NOMO-1 (cell line): ENCODE results near the gene NIPAL4.
"Not testable (repeated sequence)": the region's sequence is repeated elsewhere in the genome, so short reads cannot be mapped to it uniquely, and the experiment has no call there.

Source experiments
- DNase-seq, 2 experiments: peaks; one replicate each; lab custom pipeline; 2025; ENCODE audit not compliant: unreplicated experiment in 2 of 2; lab: John Stamatoyannopoulos, UW

NIPAL4 gene

GRCh38 chr5:157481666-157482065 is 21.7 kb downstream of the NIPAL4 start:
- no peak for DNase-seq

GRCh38 chr5:157482702-157483101 is 22.7 kb downstream of the NIPAL4 start:
- not testable (repeated sequence) for DNase-seq

GRCh38 chr5:157484768-157485167 is 24.8 kb downstream of the NIPAL4 start:
- DNase-seq = peak; percentile 66 to 81

- DNase-seq = no peak
Measured at GRCh38 chr5:157485340-157485739, 25.3 kb downstream of the NIPAL4 start.

GRCh38 chr5:157485811-157486210 is 25.8 kb downstream of the NIPAL4 start:
- DNase-seq = no peak

GRCh38 chr5:157486221-157486681 is 26.2 kb downstream of the NIPAL4 start:
- DNase-seq = no peak

GRCh38 chr5:157486861-157487260 is 26.8 kb downstream of the NIPAL4 start:
- DNase-seq = no peak

- DNase-seq = no peak
Measured at GRCh38 chr5:157487358-157487757, 27.3 kb downstream of the NIPAL4 start.

- DNase-seq = no peak
Measured at GRCh38 chr5:157491471-157491995, 31.5 kb downstream of the NIPAL4 start.

- DNase-seq = no peak
Measured at GRCh38 chr5:157492886-157493285, 32.9 kb downstream of the NIPAL4 start.

- DNase-seq = peak; percentile 87 to 90
Measured at GRCh38 chr5:157494178-157494832, 34.3 kb downstream of the NIPAL4 start.

GRCh38 chr5:157496864-157497263 is 36.9 kb downstream of the NIPAL4 start:
- no peak for DNase-seq

GRCh38 chr5:157497875-157498611 is 38.0 kb downstream of the NIPAL4 start:
- no peak for DNase-seq

- DNase-seq = peak; percentile 71 to 90
Measured at GRCh38 chr5:157502143-157502647, 42.2 kb downstream of the NIPAL4 start.

- DNase-seq = no peak
Measured at GRCh38 chr5:157504053-157504452, 44.0 kb downstream of the NIPAL4 start.

- no peak for DNase-seq
Measured at GRCh38 chr5:157505496-157505895, 45.5 kb downstream of the NIPAL4 start.

- no peak for DNase-seq
Measured at GRCh38 chr5:157506066-157506590, 46.1 kb downstream of the NIPAL4 start.

- DNase-seq = no peak
Measured at GRCh38 chr5:157506981-157507780, 47.2 kb downstream of the NIPAL4 start.

GRCh38 chr5:157509093-157509492 is 49.1 kb downstream of the NIPAL4 start:
- no peak for DNase-seq

- DNase-seq = no peak
Measured at GRCh38 chr5:157509587-157509986, 49.6 kb downstream of the NIPAL4 start.

GRCh38 chr5:157510682-157511081 is 50.7 kb downstream of the NIPAL4 start:
- DNase-seq = no peak
